COLO668 (cell line): Measurements from ENCODE around the gene MAP2K4.

Experiments used
- DNase-seq: peaks from one replicate; lab custom pipeline; 2025; ENCODE audit not compliant: unreplicated experiment; lab: John Stamatoyannopoulos, UW

The MAP2K4 gene

GRCh38 chr17:12037970-12038369, 17.3 kb downstream of the MAP2K4 start:
- DNase-seq: no peak

DNA sequence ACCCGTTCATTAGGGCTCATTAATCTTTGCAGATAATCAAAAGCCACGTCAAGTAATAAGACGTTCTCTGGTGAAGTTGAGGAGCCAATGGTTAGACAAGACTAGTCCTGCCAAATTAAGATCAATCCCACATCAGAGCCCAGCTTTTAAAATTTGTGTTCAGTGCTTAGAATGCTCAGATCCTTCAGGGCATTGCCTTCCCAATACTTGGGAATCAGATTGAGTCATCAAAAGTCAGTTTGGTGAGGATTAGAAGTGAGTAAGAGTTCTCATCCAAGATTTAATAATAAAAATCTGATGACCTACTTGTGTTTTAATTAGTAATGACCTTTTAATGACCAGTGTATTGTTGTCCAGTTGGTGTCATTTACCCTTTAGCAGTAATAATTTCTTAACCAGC, 19.8 kb downstream of the MAP2K4 start:
- DNase-seq: no peak

- no peak for DNase-seq
These were observed 20.6 kb downstream of the MAP2K4 start for GRCh38 chr17:12041312-12041711.

DNA sequence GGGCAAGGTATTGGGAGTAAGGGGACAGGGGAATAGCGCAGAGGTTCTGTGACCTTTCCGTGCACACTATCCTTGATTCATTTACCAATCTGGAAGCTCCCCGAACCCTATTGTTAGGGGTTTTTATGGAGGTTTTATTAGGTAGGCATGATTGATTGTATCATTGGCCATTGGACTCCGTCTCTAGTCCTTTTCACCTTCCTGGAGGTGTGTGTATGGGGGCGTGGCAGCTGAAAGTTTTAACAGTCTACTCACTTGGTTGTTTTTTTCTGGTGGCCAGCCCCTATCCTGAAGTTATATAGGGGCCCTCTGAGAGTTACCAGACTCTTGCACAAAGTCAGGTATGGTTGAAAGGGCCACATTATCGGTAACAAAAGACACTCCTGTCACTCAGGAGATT, 23.0 kb downstream of the MAP2K4 start:
- DNase-seq: no peak

DNA sequence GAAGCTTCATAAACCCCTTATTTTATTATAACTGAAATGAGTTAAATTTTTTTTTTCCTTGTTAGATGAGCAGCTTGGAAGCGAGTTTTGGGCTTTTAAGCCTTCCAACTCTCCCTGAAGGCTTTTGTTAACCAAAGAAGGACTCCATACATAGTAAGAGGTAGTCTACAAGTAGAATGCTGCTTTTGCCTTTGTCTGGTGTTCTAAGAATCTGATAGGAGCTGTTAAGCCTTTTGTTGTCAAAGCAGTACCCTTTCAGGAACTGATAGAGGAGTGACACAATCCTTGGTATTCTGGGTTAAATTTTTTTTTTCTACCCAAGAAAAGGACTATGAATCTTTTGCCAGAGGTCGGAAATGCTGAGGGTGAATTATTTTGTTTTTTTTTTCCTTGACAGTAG, 26.1 kb downstream of the MAP2K4 start:
- no peak for DNase-seq

DNA sequence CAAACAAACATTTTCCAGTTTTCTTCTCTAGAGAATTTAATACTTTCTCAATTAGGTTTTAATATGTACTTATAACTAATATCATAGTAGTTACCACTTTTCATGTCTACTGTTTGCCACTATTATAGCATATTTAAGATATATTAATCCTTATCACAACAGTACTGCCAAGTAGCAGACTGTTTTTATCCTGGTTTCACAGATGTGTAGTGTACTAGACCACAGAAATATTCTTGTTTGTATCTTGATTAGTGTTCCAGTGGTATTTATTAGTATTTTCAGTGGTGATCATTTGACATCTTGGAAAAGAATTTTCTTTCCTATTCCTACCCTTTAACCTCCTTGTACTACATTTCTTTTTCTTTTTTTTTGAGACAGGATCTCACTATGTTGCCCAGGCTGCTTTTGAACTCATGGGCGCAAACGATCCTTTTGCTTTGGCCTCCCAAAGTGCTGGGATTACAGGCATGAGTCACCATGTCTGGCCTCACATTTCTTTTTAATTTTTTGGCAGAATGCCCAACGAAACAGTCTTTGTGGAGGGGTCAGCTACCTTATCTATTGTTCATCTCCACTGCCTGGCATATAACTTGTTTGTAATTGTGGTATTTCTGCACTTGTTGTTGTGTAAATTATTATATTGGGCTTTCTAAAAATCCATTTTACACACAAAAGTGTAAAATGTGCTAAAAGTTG, 27.2 kb downstream of the MAP2K4 start:
- DNase-seq: no peak

- DNase-seq: no peak
These were observed 28.3 kb downstream of the MAP2K4 start for GRCh38 chr17:12048843-12049473.

DNA sequence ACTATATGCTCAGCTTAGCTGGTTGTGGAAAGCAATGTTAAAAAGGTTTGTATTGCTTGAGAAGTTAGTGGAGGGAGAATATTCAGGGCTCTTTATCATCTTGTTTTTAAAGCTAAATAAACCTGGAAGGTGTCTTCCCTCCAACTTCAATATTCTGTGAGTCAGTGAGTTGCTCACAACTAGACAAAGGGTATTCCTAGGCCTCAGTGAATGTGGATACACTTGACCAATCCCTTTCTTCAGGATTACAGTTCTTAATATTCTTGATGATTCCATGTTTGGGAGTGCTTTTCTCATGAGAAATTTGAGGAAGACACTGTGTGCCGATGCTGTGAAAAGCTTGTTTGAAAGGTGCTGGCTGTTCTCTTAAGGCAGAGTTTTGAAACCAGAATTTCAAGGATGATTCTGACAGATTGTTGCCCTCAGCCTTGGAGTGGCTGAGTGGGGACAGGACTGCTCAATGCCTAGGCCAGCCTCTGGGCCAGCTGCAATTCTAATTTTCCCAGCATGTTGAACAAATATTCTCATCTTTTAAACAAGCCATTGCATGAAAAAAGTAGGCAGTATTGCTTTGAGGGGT, 30.1 kb downstream of the MAP2K4 start:
- no peak for DNase-seq

- no peak for DNase-seq
These were observed 32.9 kb downstream of the MAP2K4 start for GRCh38 chr17:12053552-12053951.

- no peak for DNase-seq
These were observed 35.2 kb downstream of the MAP2K4 start for GRCh38 chr17:12055889-12056288.

DNA sequence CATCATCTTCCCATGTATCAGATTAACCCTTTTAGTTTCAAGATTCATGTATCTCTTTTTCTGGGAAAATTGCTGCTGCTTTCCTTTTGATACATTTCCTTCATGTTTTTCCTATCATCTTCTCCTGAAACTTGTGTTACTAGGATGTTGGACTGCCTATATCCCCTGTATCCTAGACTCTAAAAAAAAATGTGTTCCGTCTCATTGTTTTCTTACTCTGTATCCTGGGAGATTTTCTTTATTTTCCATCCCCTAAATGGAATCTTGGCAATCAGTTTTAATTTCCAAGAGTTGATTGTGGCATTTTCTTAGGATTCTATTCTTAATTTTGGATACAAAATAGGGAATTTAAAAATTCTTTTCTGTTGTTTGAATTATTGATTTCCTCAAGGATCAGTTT, 36.8 kb downstream of the MAP2K4 start:
- DNase-seq: no peak

- DNase-seq: no peak
These were observed 37.9 kb downstream of the MAP2K4 start for GRCh38 chr17:12058535-12058934.

- no peak for DNase-seq
These were observed 41.6 kb downstream of the MAP2K4 start for GRCh38 chr17:12062249-12062648.

GRCh38 chr17:12064395-12064794, 43.7 kb downstream of the MAP2K4 start:
- DNase-seq: no peak

DNA sequence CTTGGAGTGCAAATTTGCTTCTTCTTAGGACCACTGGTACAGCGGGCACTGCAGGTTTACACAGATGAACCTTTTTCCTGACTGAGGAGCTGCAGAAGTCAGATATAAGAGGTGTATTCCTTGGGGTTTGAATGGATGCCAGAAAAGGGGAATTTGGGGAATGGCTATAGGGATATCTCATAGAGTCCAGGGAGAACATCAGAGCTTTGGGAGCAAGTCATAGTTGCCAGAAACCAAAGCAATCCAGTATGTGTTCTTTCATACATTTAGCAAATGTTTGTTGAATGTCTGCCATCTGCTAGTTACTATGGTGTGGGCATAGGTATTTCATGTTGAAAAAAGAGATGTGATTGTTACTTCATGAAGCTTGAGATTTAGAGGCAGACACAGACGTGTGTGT, 46.8 kb downstream of the MAP2K4 start:
- DNase-seq: no peak

DNA sequence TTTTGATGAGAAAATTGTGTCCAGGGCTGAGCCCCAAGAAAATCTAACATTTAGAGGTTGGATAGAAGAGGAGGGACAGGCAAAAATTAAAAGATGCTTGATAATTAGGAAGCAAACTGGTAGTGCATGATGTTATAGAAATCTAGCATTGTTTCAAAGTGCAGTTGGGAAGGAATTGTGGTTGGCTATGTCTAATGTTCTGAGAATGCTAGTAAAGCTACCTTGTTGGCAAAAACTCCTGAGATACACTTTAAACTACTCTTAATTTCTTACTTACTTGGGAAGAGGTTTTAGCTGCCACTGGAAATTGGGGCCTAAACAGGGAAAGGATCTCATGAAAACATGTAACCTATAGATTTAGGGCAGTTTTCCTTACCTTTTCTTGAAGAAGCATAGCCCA, 48.3 kb downstream of the MAP2K4 start:
- no peak for DNase-seq

GRCh38 chr17:12070561-12070960, 49.9 kb downstream of the MAP2K4 start:
- no peak for DNase-seq

- no peak for DNase-seq
These were observed 53.7 kb downstream of the MAP2K4 start for GRCh38 chr17:12074346-12074745.

GRCh38 chr17:12077773-12078172, 57.1 kb downstream of the MAP2K4 start:
- no peak for DNase-seq

DNA sequence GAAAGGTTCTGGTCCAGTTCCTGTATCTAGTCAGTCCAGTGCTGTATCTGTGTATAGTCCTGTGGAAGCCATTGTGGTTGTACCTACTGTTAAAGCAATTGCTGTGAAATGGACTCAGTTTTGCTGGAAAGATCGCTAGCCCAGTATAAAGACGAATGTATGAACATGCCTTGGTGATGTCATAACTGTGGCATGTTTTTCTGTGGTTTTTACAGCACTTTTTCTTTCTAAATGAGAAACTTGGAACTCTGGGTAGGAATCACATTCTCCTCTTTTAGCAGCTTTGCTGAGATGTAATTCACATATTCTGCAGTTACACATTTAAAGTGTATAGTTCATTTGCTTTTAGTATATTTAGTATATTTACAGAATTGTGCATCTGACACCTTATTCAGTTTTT, 58.1 kb downstream of the MAP2K4 start:
- no peak for DNase-seq

- DNase-seq: no peak
These were observed 61.0 kb downstream of the MAP2K4 start for GRCh38 chr17:12081720-12082119.

DNA sequence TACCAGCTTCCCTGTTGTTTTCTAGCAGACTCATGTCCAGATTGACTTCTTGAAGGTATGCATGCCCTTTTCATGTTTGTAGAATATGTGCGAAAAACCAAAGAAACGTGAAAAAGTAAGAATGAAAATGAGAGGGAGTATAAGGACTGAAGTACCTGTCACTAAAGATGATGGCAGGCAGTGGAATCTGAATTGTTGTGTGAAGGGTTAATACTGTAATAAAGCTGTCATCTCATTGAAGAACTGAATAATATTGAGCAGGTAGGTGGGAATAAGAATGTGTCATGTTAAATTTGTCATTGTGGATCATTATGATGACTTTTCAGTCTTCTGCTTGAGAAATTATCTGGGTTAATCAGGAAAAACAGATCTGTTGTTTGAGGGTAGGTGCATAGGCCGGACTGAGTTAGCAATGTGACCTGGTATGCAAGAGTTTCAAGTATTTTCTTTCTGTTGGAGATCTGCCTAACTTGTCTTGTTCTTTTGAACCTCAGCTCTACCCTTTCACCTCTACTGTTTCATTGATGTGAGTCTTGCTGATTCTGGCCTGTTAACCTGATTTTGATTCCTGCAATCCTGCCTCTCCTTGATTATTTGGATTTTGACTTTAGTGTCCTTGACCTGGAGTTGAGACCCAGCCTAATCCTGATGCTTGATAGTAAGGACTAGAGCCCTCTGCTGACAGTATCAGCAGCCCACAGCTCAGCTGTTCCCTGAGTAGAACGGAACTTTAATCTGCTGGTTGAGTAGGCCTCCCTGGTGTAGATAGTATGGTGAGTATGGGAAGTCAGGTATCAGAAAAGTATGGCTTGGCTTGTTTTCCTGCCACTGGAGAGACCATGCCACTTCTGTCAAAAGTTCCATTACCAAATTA, 64.6 kb downstream of the MAP2K4 start:
- DNase-seq: no peak
